GM12878 (cell line): Measurements from ENCODE around the gene KAZN. TPM values are rescaled to one million over a fixed set of nuclear protein-coding genes. Genes with fewer than 3 reads are reported as not detected.

Experiments used
- ATAC-seq: fragments of 200-7000 bp; cut with Tn5 transposase; 3 replicates; pipeline ENCODE4 v1.9.1; 2020; ENCODE audit warnings: mild to moderate bottlenecking, moderate library complexity
- BruUV-seq: library from RNA; stranded (reverse); fragments of 400-500 nt; replicated peaks from 2 replicates; lab custom pipeline; 2021; lab: Mats Ljungman, UMichigan
- CTCF ChIA-PET: fragments of 300-600 bp; sonication (Branson Sonifier 250); formaldehyde crosslinking; extraction: SDS; loops from one replicate; lab custom pipeline; 2021; ENCODE audit warnings: inconsistent platforms; lab: Yijun Ruan, JAX
- POLR2A ChIA-PET: fragments of 350-600 bp; formaldehyde crosslinking; extraction: SDS; loops from one replicate; lab custom pipeline; 2021; ENCODE audit warnings: inconsistent platforms; lab: Charles Lee
- RAD21 ChIA-PET: fragments of 300-600 bp; sonication (Branson Sonifier 250); formaldehyde crosslinking; loops from one replicate; lab custom pipeline; 2023; ENCODE audit warnings: antibody characterized with exemption; ENCODE audit not compliant: unreplicated experiment; lab: Charles Lee
- SMC1A ChIA-PET: fragments of 300-600 bp; sonication (Branson Sonifier 250); formaldehyde crosslinking; loops from one replicate; lab custom pipeline; 2023; ENCODE audit not compliant: unreplicated experiment, uncharacterized antibody; lab: Charles Lee
- DNase-seq: peaks from one replicate; pipeline ENCODE4 v3.0.0-alpha.2; 2011; ENCODE audit warnings: low read depth, low spot score
- FAIRE-seq: peaks from 3 replicates; lab custom pipeline; 2011; peaks lifted over from hg19 to GRCh38; lab: Jason Lieb, UNC
- H2AFZ ChIP-seq: 2 replicates; pipeline ENCODE4 v1.6.0; 2011; ENCODE audit warnings: low read depth, low read length, control low read depth; ENCODE audit not compliant: control insufficient read depth
- H3K27ac ChIP-seq: 2 replicates; pipeline ENCODE4 v1.5.1; 2011; ENCODE audit warnings: control low read depth; ENCODE audit not compliant: control insufficient read depth, insufficient read depth
- H3K27me3 ChIP-seq, 2 experiments: replicated peaks in 1 of 2; 2 replicates each; pipeline versions ENCODE4 v1.6.0 to v1.6.1; 2011; ENCODE audit warnings: low read length in 1 of 2; ENCODE audit not compliant: control insufficient read depth in 2 of 2, insufficient read depth in 2 of 2
- H3K36me3 ChIP-seq, 2 experiments: 2 replicates each; pipeline ENCODE4 v1.5.1; 2011; ENCODE audit warnings: low read length in 1 of 2; ENCODE audit not compliant: control insufficient read depth in 2 of 2, insufficient read depth in 2 of 2
- H3K4me1 ChIP-seq: 2 replicates; pipeline ENCODE4 v1.6.1; 2011; ENCODE audit warnings: mild to moderate bottlenecking, low read length, moderate library complexity, mixed read lengths; ENCODE audit not compliant: control insufficient read depth, insufficient read depth
- H3K4me2 ChIP-seq: 2 replicates; pipeline ENCODE4 v1.6.0; 2011; ENCODE audit warnings: control low read depth; ENCODE audit not compliant: control insufficient read depth, insufficient read depth
- H3K4me3 ChIP-seq: fragments of 200-600 bp; sonication (generic); 2 replicates; pipeline ENCODE4 v1.5.1; 2016
- H3K79me2 ChIP-seq: 2 replicates; pipeline ENCODE4 v1.6.0; 2011; ENCODE audit warnings: low read length; ENCODE audit not compliant: control insufficient read depth, insufficient read depth
- H3K9ac ChIP-seq: 2 replicates; pipeline ENCODE4 v1.8.0; 2011; ENCODE audit warnings: low read length, control low read depth, mixed read lengths; ENCODE audit not compliant: control insufficient read depth, insufficient read depth
- H3K9me3 ChIP-seq: replicated peaks from 3 replicates; pipeline ENCODE4 v1.5.1; 2011; ENCODE audit warnings: mild to moderate bottlenecking, low read length; ENCODE audit not compliant: control insufficient read depth, insufficient read depth
- H4K20me1 ChIP-seq: 2 replicates; pipeline ENCODE4 v1.6.0; 2011; ENCODE audit not compliant: control insufficient read depth, insufficient read depth
- BCL3 ChIP-seq: IDR thresholded peaks from 2 replicates; pipeline ENCODE4 v1.6.1; 2011; ENCODE audit warnings: borderline replicate concordance, low read depth, mild to moderate bottlenecking, moderate library complexity, low read length; ENCODE audit not compliant: insufficient read depth, poor library complexity, severe bottlenecking
- DPF2 ChIP-seq: fragments of 450-650 bp; IDR thresholded peaks from 2 replicates; pipeline ENCODE4 v1.6.1; 2017; ENCODE audit warnings: mild to moderate bottlenecking
- EP300 ChIP-seq, 2 experiments: fragments of 150-350 bp in 1 of 2; IDR thresholded peaks; 2 replicates each; pipeline ENCODE4 v1.6.1; 2011 to 2012; ENCODE audit warnings: low read depth in 2 of 2, low read length in 2 of 2, borderline replicate concordance in 1 of 2, improper control_type of control experiment in 1 of 2, inconsistent platforms in 1 of 2; ENCODE audit not compliant: control insufficient read depth in 1 of 2
- IRF3 ChIP-seq: fragments of 450-650 bp; IDR thresholded peaks from 2 replicates; pipeline ENCODE4 v1.6.1; 2014; ENCODE audit warnings: mild to moderate bottlenecking
- NKRF ChIP-seq: fragments of 450-650 bp; conservative IDR thresholded peaks from 2 replicates; pipeline ENCODE4 v1.6.1; 2017; ENCODE audit warnings: mild to moderate bottlenecking, moderate library complexity
- SRF ChIP-seq, 2 experiments: IDR thresholded peaks; 2 replicates each; pipeline ENCODE4 v1.6.1; 2011; ENCODE audit warnings: low read depth in 2 of 2, low read length in 2 of 2, mild to moderate bottlenecking in 1 of 2, moderate library complexity in 1 of 2
- STAT3 ChIP-seq: IDR thresholded peaks from 2 replicates; pipeline ENCODE4 v1.6.1; 2011; ENCODE audit warnings: low read depth, low read length, improper control_type of control experiment
- ZBTB11 ChIP-seq: fragments of 450-650 bp; formaldehyde crosslinking; IDR thresholded peaks from 2 replicates; pipeline ENCODE4 v1.5.0; 2022; ENCODE audit warnings: mild to moderate bottlenecking, missing genetic modification characterization
- ZBTB4 ChIP-seq: fragments of 450-650 bp; formaldehyde crosslinking; IDR thresholded peaks from 2 replicates; pipeline ENCODE4 v1.4.0; 2022; ENCODE audit warnings: mild to moderate bottlenecking, moderate library complexity
- ZNF217 ChIP-seq: fragments of 450-650 bp; IDR thresholded peaks from 2 replicates; pipeline ENCODE4 v1.6.1; 2017; ENCODE audit warnings: antibody characterized with exemption, mild to moderate bottlenecking
- WGBS: methylation state at CpG from one replicate; pipeline ENCODE4 v1.1.6; 2016; ENCODE audit warnings: low lambda C conversion rate; ENCODE audit not compliant: insufficient replicate concordance, insufficient coverage; ENCODE audit errors: missing lambda C conversion rate; 5-methylcytosine and 5-hydroxymethylcytosine counted together
- in situ Hi-C: fragments of 300-500 bp; cut with MboI; formaldehyde crosslinking; loops from 9 replicates; pipeline ENCODE4 v1.14.3; 2018; ENCODE audit warnings: mixed read lengths
- intact Hi-C: fragments of 100-400 bp; cut with micrococcal nuclease; formaldehyde crosslinking; loops from one replicate; pipeline ENCODE4 v1.14.2; 2022; ENCODE audit not compliant: unreplicated experiment
- polyA plus RNA-seq, 11 experiments: library from polyadenylated mRNA; depleted of rRNA in 4 of 11; unstranded in 6 of 11; stranded (reverse) in 5 of 11; fragments of >200 nt; fragmentation: Nextera tagmentation in 4 of 11; fragmentation: Illumina TruSeq in 1 of 11; extraction: Ambion mirVana in 4 of 11; extraction: Trizol in 1 of 11; gene quantifications; 1 replicate in 1 of 11; 2 replicates in 10 of 11; pipeline versions ENCODE4 v1.2.1 to v1.2.3, GENCODE V29; 2011 to 2016; ENCODE audit warnings: inconsistent platforms in 2 of 11, missing spikeins in 2 of 11, low read depth in 1 of 11
- total RNA-seq, 4 experiments: library from RNA; depleted of rRNA in 3 of 4; stranded (reverse); fragments of >200 nt in 3 of 4; fragmentation: Illumina TruSeq in 1 of 4; extraction: Trizol in 1 of 4; gene quantifications; 2 replicates each; pipeline versions ENCODE4 v1.2.1 to v1.2.3, GENCODE V29; 2013 to 2021

Gene KAZN
- total and polyA plus RNA-seq, 10 of the 15 experiments (the other 5 are each of a cell fraction or from before 2014, with no cell fraction given) = 0.72 to 4.0 (median 1.2) TPM

- TF ChIP-seq EP300 (IDR thresholded peaks at IDR 0.05; ENCODE audit: borderline replicate concordance in 1 of 2, control insufficient read depth in 1 of 2, low read depth in 2 of 2, low read length in 2 of 2) = no peak
- TF ChIP-seq ZBTB11 (CRISPR knock-in tag) = no peak
- no peak for TF ChIP-seq STAT3
- no peak for TF ChIP-seq BCL3
These were observed 65.3 kb downstream of the KAZN start (continued) for GRCh38 chr1:14663773-14664172.

- Histone ChIP-seq H3K9ac (no peak overlapping the region), H3K27ac (no peak overlapping the region), H2AFZ (no peak overlapping the region), H3K27me3 (no peaks in the 10 kb centered on the region), H3K4me3 (no peak overlapping the region), H3K9me3 (no peaks in the 10 kb centered on the region), H3K4me1 (no peaks in the 10 kb centered on the region), H3K36me3 (no peaks in the 10 kb centered on the region), H3K4me2 (no peak overlapping the region), H3K79me2 (no peaks in the 10 kb centered on the region), H4K20me1 (no peaks in the 10 kb centered on the region)
- SMC1A ChIA-PET = no interaction called here
- 3% methylated on average over 6 of the region's 6 CpGs for WGBS
- in situ Hi-C loops = no loop called here
- no peak for ATAC-seq
- POLR2A ChIA-PET = interaction anchor here (0.5 to 0.7 kb wide), 2 partner anchors 78 to 641 kb away, joined by 4 read pairs; no protein-coding TSS in a partner anchor
- BruUV-seq = no TSS peak
- intact Hi-C loops = no loop called here
- RAD21 ChIA-PET = no interaction called here
- CTCF ChIA-PET = no interaction called here
- FAIRE-seq = no peak
- no peak for DNase-seq
- TF ChIP-seq NKRF = no peak
- TF ChIP-seq SRF (IDR thresholded peaks at IDR 0.05; ENCODE audit: low read depth in 2 of 2, low read length in 2 of 2) = no peak
- no peak for TF ChIP-seq IRF3
- no peak for TF ChIP-seq ZNF217
- TF ChIP-seq ZBTB4 (CRISPR knock-in tag) = no peak
- no peak for TF ChIP-seq DPF2
These were observed 67.9 kb downstream of the KAZN start for GRCh38 chr1:14666373-14666772.
